Right ventricle myocardium superior (tissue), 1 donor: ENCODE measurements around the gene SOX11. TPM values are rescaled to one million over a fixed set of nuclear protein-coding genes. Genes with fewer than 3 reads are reported as not detected.

Source experiments
- ATAC-seq: fragments of 200-7000 bp; cut with Tn5 transposase; one replicate; pipeline ENCODE4 v1.9.1; 2020; ENCODE audit warnings: mild to moderate bottlenecking; ENCODE audit not compliant: poor library complexity
- DNase-seq: peaks from one replicate; pipeline ENCODE4 v3.0.0-alpha.2; 2020
- intact Hi-C: fragments of 100-400 bp; cut with DNase I; formaldehyde crosslinking; loops from one replicate; pipeline ENCODE4 v1.11.2; 2022
- total RNA-seq: library from RNA; stranded (reverse); fragmentation: NEBNext Ultra II Directional; extraction: Animal tissue kit (Norgen Biotek cat#: 25700); gene quantifications from one replicate; pipeline ENCODE4 v1.2.1, GENCODE V29; 2021
- donor health status: DM: no; HTN: yes; CAD: no; lungs with severe emphysema.

Gene SOX11
- total RNA-seq, 1 donor from 2014 or later = 0.81 TPM

GRCh38 chr2:5710615-5711014 is 18.4 kb downstream of the SOX11 start:
- ATAC-seq = no peak
- no peak for DNase-seq
- intact Hi-C loops = no loop called here

- intact Hi-C loops = no loop called here
- ATAC-seq (no peak), DNase-seq (no peak)
Measured at GRCh38 chr2:5713101-5713500, 20.9 kb downstream of the SOX11 start.

GRCh38 chr2:5719629-5720334 is 27.6 kb downstream of the SOX11 start:
- no peak for DNase-seq
- intact Hi-C loops = no loop called here

GRCh38 chr2:5720426-5720825 is 28.2 kb downstream of the SOX11 start:
- intact Hi-C loops = no loop called here
- ATAC-seq = no peak
- DNase-seq = no peak

More at GRCh38 chr2:5719629-5720334, 27.6 kb downstream of the SOX11 start:
- no peak for ATAC-seq

GRCh38 chr2:5722236-5722635 is 30.1 kb downstream of the SOX11 start:
- ATAC-seq (no peak), DNase-seq (no peak)
- intact Hi-C loops = no loop called here

GRCh38 chr2:5723791-5724735 is 31.9 kb downstream of the SOX11 start:
- ATAC-seq = no peak
- intact Hi-C loops = no loop called here

GRCh38 chr2:5725072-5725471 is 32.9 kb downstream of the SOX11 start:
- ATAC-seq (no peak), DNase-seq (no peak)
- intact Hi-C loops = no loop called here

More at GRCh38 chr2:5723791-5724735, 31.9 kb downstream of the SOX11 start:
- DNase-seq = no peak

- ATAC-seq (peak; percentile 34), DNase-seq (no peak)
- intact Hi-C loops = no loop called here
Measured at GRCh38 chr2:5725794-5726463, 33.7 kb downstream of the SOX11 start.

- intact Hi-C loops = no loop called here
- DNase-seq (no peak), ATAC-seq (no peak)
Measured at GRCh38 chr2:5727235-5727634, 35.1 kb downstream of the SOX11 start.

- intact Hi-C loops = no loop called here
- DNase-seq = no peak
- no peak for ATAC-seq
Measured at GRCh38 chr2:5729416-5729815, 37.2 kb downstream of the SOX11 start.

- DNase-seq (no peak), ATAC-seq (no peak)
- intact Hi-C loops = no loop called here
Measured at GRCh38 chr2:5730386-5730785, 38.2 kb downstream of the SOX11 start.

GRCh38 chr2:5734859-5735520 is 42.8 kb downstream of the SOX11 start:
- DNase-seq (no peak), ATAC-seq (no peak)
- intact Hi-C loops = no loop called here

- no peak for ATAC-seq
- intact Hi-C loops = no loop called here
Measured at GRCh38 chr2:5735521-5735861, 43.3 kb downstream of the SOX11 start.

GRCh38 chr2:5736050-5736449 is 43.9 kb downstream of the SOX11 start:
- intact Hi-C loops = no loop called here
- ATAC-seq (no peak), DNase-seq (no peak)

More at GRCh38 chr2:5735521-5735861, 43.3 kb downstream of the SOX11 start:
- no peak for DNase-seq

- intact Hi-C loops = no loop called here
- no peak for ATAC-seq
- DNase-seq = no peak
Measured at GRCh38 chr2:5736886-5737285, 44.7 kb downstream of the SOX11 start.

GRCh38 chr2:5740053-5740452 is 47.9 kb downstream of the SOX11 start:
- intact Hi-C loops = no loop called here
- ATAC-seq (no peak), DNase-seq (no peak)

GRCh38 chr2:5740817-5741216 is 48.6 kb downstream of the SOX11 start:
- DNase-seq (no peak), ATAC-seq (no peak)

GRCh38 chr2:5741242-5741641 is 49.1 kb downstream of the SOX11 start:
- DNase-seq = no peak
- intact Hi-C loops = no loop called here
- no peak for ATAC-seq

More at GRCh38 chr2:5740817-5741216, 48.6 kb downstream of the SOX11 start:
- intact Hi-C loops = no loop called here

GRCh38 chr2:5742126-5742525 is 49.9 kb downstream of the SOX11 start:
- intact Hi-C loops = no loop called here
- DNase-seq (no peak), ATAC-seq (no peak)
